Upper lobe of left lung (tissue), 6 donors: Measurements from ENCODE around the gene RBFOX2. TPM values are rescaled to one million over a fixed set of nuclear protein-coding genes. Genes with fewer than 3 reads are reported as not detected.

Experiments
- ATAC-seq, 2 donors: fragments of 200-7000 bp; cut with Tn5 transposase; one replicate each; pipeline ENCODE4 v1.9.1; 2022; ENCODE audit warnings: mild to moderate bottlenecking in 2 of 2, moderate library complexity in 2 of 2; ENCODE audit not compliant: low FRiP score in 2 of 2
- DNase-seq, 2 donors: peaks; one replicate each; pipeline ENCODE4 v3.0.0-alpha.2; 2019 to 2020
- H3K27ac ChIP-seq, 4 donors: fragments of 200-600 bp; sonication (generic); one replicate each; pipeline ENCODE4 v1.5.1; 2016 to 2019
- H3K27me3 ChIP-seq, 4 donors: fragments of 200-600 bp; sonication (generic); one replicate each; pipeline ENCODE4 v1.5.1; 2017 to 2019
- H3K36me3 ChIP-seq, 4 donors: fragments of 200-600 bp; sonication (generic); one replicate each; pipeline ENCODE4 v1.5.1; 2016 to 2019
- H3K4me1 ChIP-seq, 4 donors: fragments of 200-600 bp; sonication (generic); one replicate each; pipeline ENCODE4 v1.5.1; 2018 to 2019
- H3K4me3 ChIP-seq, 4 donors: fragments of 200-600 bp; sonication (generic); one replicate each; pipeline ENCODE4 v1.5.1; 2017 to 2019; ENCODE audit warnings: mild to moderate bottlenecking in 2 of 4, moderate library complexity in 1 of 4
- H3K9me3 ChIP-seq, 4 donors: fragments of 200-600 bp; sonication (generic); one replicate each; pipeline ENCODE4 v1.5.1; 2018 to 2019
- EP300 ChIP-seq, 4 donors: sonication (generic); formaldehyde crosslinking; IDR thresholded peaks; one replicate each; pipeline ENCODE4 v1.5.1; 2017; ENCODE audit warnings: antibody characterized with exemption in 4 of 4, control low read depth in 2 of 4
- POLR2A ChIP-seq, 4 donors: fragments of 450-650 bp; IDR thresholded peaks; one replicate each; pipeline ENCODE4 v1.5.1; 2016 to 2017; ENCODE audit warnings: antibody characterized with exemption in 4 of 4, mild to moderate bottlenecking in 2 of 4
- POLR2AphosphoS5 ChIP-seq, 2 donors: sonication (generic); formaldehyde crosslinking; IDR thresholded peaks; one replicate each; pipeline ENCODE4 v1.5.1; 2017; ENCODE audit warnings: antibody characterized with exemption in 2 of 2
- WGBS, 2 donors: methylation state at CpG; one replicate each; pipeline ENCODE4 v1.1.5; 2017 to 2018; 5-methylcytosine and 5-hydroxymethylcytosine counted together
- total RNA-seq, 6 donors: library from RNA; depleted of rRNA in 4 of 6; stranded (reverse); fragments of >200 nt in 4 of 6; gene quantifications; one replicate each; pipeline versions ENCODE4 v1.1.0 to v1.2.1, GENCODE V29; 2016 to 2021
- TF ChIP-seq, protein P1 (sequence below), 6 experiments: fragments of 450-650 bp in 4 of 6; fragments of 200-600 bp in 2 of 6; sonication (generic) in 2 of 6; IDR thresholded peaks; one replicate each; pipeline ENCODE4 v1.5.1; 2016 to 2019; ENCODE audit warnings: antibody characterized with exemption in 6 of 6
- donor health status: DM: no; HTN: no; CAD: no; lungs with moderate emphysema.
- donor health status: DM: no; HTN: yes; CAD: no; lungs with severe emphysema.

RBFOX2 gene, protein sequence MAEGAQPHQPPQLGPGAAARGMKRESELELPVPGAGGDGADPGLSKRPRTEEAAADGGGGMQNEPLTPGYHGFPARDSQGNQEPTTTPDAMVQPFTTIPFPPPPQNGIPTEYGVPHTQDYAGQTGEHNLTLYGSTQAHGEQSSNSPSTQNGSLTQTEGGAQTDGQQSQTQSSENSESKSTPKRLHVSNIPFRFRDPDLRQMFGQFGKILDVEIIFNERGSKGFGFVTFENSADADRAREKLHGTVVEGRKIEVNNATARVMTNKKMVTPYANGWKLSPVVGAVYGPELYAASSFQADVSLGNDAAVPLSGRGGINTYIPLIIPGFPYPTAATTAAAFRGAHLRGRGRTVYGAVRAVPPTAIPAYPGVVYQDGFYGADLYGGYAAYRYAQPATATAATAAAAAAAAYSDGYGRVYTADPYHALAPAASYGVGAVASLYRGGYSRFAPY
- 10 to 100 TPM; 47.8 to 86.4 (median 54.5) TPM for total RNA-seq

DNA sequence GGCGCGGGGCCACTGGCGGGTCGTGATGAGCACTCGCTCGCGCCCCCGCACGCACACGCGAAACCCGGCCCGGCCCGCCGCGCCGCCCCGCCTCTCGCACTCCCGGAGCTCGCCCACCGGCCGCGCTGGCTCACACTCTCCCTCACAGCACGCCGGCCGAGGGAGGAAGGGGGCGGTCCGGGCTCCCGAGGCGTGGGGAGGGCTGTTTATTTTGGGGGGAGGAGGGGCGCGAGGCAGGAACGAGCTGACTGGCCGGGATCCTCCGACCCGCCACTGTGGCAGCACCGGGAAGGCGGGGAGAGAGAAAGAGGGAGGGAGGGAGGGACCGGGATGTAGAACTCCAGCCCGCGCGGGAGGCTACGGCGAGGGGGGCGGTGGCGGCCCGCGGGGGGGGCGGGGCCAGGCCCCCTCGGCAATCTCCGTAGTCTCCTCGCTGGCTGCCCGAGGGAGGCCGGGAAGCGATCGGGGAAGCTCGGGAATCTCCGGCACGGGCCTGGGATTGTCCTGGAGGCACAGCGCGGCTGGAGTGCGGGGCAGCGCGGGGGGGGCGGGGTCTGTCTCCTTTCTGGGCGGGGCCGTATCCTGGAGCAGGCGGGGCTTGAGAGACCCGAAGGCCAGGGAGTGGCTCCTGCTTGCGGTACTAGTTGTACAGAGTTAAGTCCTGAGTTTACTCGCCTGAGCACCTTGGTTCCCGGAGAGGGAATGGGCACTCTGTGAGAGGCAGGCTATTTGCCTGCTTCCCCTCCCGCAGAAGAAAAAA lies at the start of gene RBFOX2:
Gene RBFOX2 (minus strand): TSS at position 179 of the 760 bp plus-strand sequence. CDS start 399 bp downstream, outside the sequence.
- peaks cover 17 to 40% (median 18%) of the 10 kb centered on the region in 4 donors for H3K4me1 ChIP-seq
- peak; percentile 51 to 78 for TF ChIP-seq POLR2AphosphoS5 (IDR thresholded peaks at IDR 0.05)
- TF ChIP-seq, protein P1, sequence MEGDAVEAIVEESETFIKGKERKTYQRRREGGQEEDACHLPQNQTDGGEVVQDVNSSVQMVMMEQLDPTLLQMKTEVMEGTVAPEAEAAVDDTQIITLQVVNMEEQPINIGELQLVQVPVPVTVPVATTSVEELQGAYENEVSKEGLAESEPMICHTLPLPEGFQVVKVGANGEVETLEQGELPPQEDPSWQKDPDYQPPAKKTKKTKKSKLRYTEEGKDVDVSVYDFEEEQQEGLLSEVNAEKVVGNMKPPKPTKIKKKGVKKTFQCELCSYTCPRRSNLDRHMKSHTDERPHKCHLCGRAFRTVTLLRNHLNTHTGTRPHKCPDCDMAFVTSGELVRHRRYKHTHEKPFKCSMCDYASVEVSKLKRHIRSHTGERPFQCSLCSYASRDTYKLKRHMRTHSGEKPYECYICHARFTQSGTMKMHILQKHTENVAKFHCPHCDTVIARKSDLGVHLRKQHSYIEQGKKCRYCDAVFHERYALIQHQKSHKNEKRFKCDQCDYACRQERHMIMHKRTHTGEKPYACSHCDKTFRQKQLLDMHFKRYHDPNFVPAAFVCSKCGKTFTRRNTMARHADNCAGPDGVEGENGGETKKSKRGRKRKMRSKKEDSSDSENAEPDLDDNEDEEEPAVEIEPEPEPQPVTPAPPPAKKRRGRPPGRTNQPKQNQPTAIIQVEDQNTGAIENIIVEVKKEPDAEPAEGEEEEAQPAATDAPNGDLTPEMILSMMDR (IDR thresholded peaks at IDR 0.05): no peak
- peak in 1 of 4 donors; percentile 59 for TF ChIP-seq POLR2A (IDR thresholded peaks at IDR 0.05)
- ATAC-seq (peak; percentile 97 to 99), DNase-seq (peak; percentile 96 to 97)
- WGBS, 2 donors: 0% methylated on average over 1 to 24 of the region's 74 CpGs
- peak within 1 kb of the TSS; percentile 83 to 95 (median 88) for H3K27ac ChIP-seq
- H3K27me3 ChIP-seq: peaks cover 0 to 10% (median 0%) of the 10 kb centered on the region in 4 donors
- peak within 1 kb of the TSS; percentile 52 to 93 (median 78) for H3K4me3 ChIP-seq
- no peaks in the 10 kb centered on the region for H3K36me3 ChIP-seq
- no peaks in the 10 kb centered on the region for H3K9me3 ChIP-seq

DNA sequence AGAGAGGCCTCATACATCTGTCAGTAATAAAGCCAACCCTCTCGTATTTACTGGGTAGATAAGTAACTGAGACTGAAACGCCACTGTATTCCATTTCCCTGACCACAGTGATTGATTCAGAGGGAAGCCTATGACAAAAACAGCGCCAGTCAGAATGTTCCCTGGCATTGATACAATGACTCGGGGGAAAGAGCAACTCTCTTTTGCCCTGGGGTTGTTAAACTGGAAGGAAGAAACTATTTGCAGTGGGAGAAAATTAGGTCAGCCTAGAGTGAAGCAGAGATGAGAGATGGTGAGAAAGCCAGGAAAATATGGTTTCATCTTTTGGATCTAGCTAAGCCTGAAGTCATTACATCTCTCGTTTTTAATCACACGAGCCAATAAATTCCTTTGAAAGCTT lies 48.6 kb upstream of the RBFOX2 start:
- no peak overlapping the region for H3K27ac ChIP-seq
- DNase-seq (no peak), ATAC-seq (peak in 1 of 2 donors; percentile 88)
- WGBS, 2 donors: 59 to 68% methylated on average over 6 of the region's 6 CpGs
- no peaks in the 10 kb centered on the region for H3K27me3 ChIP-seq
- TF ChIP-seq, protein P1 (IDR thresholded peaks at IDR 0.05): no peak
- TF ChIP-seq POLR2A (IDR thresholded peaks at IDR 0.05) (no peak), POLR2AphosphoS5 (IDR thresholded peaks at IDR 0.05) (no peak), EP300 (IDR thresholded peaks at IDR 0.05) (no peak)
- no peaks in the 10 kb centered on the region for H3K4me1 ChIP-seq
- no peaks in the 10 kb centered on the region for H3K9me3 ChIP-seq
- H3K36me3 ChIP-seq: no peaks in the 10 kb centered on the region
- no peak overlapping the region for H3K4me3 ChIP-seq

DNA sequence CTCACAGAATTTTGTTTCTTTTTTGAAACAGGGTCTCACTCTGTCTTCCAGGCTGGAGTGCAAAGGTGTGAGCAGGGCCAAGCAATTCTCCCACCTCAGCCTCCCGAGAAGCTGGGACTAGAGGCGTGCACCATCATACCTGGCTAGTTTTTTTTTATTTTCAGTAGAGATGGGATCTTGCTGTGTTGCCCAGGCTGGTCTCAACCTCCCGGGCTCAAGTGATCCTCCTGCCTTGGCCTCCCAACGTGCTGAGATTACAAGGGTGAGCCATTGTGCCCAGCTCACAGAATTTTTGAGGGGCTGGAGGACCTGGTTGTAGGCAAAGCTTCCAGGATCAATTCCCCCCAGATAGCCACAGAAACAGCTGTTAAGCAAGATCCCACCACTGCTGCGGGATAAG lies 47.1 kb upstream of the RBFOX2 start:
- Histone ChIP-seq H3K27ac (no peak overlapping the region), H3K4me1 (no peaks in the 10 kb centered on the region), H3K4me3 (no peak overlapping the region), H3K9me3 (no peaks in the 10 kb centered on the region), H3K27me3 (no peaks in the 10 kb centered on the region), H3K36me3 (no peaks in the 10 kb centered on the region)
- no peak for ATAC-seq
- TF ChIP-seq, protein P1 (IDR thresholded peaks at IDR 0.05): no peak
- no peak for TF ChIP-seq POLR2A (IDR thresholded peaks at IDR 0.05)
- DNase-seq: no peak
- WGBS, 2 donors: 91% methylated on average over 4 of the region's 5 CpGs

DNA sequence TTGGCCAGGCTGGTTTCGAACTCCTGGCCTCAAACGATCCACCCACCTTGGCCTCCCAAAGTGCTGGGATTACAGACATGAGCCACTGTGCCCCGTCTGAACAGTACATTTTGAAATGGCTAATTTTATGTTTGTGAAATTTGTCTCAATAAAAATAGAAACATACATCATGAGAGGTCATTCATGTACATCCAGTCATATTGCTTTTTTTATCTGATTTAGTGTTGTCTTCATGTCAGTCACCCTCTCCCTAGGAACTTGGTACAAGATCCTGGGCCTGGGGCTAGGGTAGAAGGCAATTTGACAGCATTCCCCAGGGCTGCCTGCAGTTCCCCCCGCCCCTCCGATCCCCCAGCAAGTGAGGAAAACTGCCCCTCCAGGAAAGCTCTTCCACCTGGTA lies 46.6 kb upstream of the RBFOX2 start:
- DNase-seq (no peak), ATAC-seq (no peak)
- Histone ChIP-seq H3K27ac (no peak overlapping the region), H3K4me1 (no peaks in the 10 kb centered on the region), H3K36me3 (no peaks in the 10 kb centered on the region), H3K9me3 (no peaks in the 10 kb centered on the region), H3K27me3 (no peaks in the 10 kb centered on the region), H3K4me3 (no peak overlapping the region)
- no peak for TF ChIP-seq POLR2AphosphoS5 (IDR thresholded peaks at IDR 0.05)
- TF ChIP-seq POLR2A (IDR thresholded peaks at IDR 0.05): no peak
- TF ChIP-seq, protein P1 (IDR thresholded peaks at IDR 0.05): no peak
- no peak for TF ChIP-seq EP300 (IDR thresholded peaks at IDR 0.05)
- 82 to 94% methylated on average over 5 of the region's 5 CpGs for WGBS, 2 donors
